Measurements from ENCODE around the gene TSPAN8.

TSPAN8 gene

DNA sequence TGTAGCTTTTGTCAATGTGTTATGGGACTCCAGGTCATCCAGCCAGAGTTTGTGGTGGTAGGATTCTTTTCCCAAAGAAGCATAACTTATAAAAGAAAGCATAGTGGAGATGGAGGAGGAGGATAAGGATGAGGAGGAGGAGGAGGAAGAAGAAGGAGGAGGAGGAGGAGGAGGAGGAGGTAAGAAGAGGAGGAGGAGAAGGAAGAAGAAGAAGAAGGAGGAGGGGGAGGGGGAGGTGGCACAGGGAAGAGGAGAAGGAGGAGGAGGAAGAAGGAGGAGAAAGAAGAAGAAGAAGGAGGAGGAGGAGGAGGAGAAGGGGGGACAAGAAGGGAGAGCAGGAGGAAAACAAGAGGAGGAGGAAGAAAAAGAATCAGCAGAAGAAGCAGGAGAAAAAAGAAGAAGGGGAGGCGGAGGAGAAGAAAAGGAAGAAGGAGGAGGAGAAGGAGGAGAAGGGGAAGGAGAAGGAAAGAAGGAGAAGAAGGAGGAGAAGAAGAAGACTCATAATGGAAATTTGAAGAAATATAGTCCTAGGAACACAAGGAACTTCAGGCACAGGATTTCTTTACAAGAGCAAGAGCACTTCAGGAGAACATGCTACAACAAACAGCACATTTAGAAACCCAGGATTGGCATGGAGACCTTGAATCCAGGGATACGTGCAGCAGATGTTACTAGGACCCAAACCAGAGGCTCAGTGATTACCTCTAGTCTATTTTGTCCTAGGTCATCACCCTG lies 22.6 kb downstream of the TSPAN8 start:
- Histone ChIP-seq H2AK5ac (ENCODE audit: low read length) (no peak overlapping the region), H2BK5ac (ENCODE audit: low read length) (no peak overlapping the region), H3K4me2 (ENCODE audit: low read length) (no peak overlapping the region), H3K18ac (ENCODE audit: low read length) (no peak overlapping the region), H3K4me3 (ENCODE audit: low read length) (no peak overlapping the region), H3K79me2 (ENCODE audit: control insufficient read depth, insufficient read depth, low read length) (no peaks in the 10 kb centered on the region), H3K27me3 (ENCODE audit: insufficient read depth, low read length, poor library complexity) (no peaks in the 10 kb centered on the region), H2BK15ac (replicated peaks; ENCODE audit: low read depth) (no peak overlapping the region), H3K27ac (ENCODE audit: low read depth, low read length) (no peak overlapping the region), H2BK120ac (ENCODE audit: low read depth, low read length) (no peak overlapping the region), H3K56ac (ENCODE audit: low read length) (no peak overlapping the region), H3K79me1 (ENCODE audit: low read length) (no peaks in the 10 kb centered on the region), H4K5ac (ENCODE audit: low read length) (no peak overlapping the region), H3K36me3 (ENCODE audit: control insufficient read depth, insufficient read depth, low read length) (no peaks in the 10 kb centered on the region), H4K8ac (ENCODE audit: low read depth, low read length) (no peak overlapping the region), H3K4ac (ENCODE audit: low read depth, low read length) (no peak overlapping the region), H3K4me1 (ENCODE audit: control insufficient read depth, low read depth, low read length) (peaks cover 2% of the 10 kb centered on the region), H3K23ac (ENCODE audit: low read length) (no peak overlapping the region), H3K9ac (ENCODE audit: low read length) (no peak overlapping the region)
- no peak for DNase-seq
- WGBS (ENCODE audit: extremely low coverage, insufficient coverage, low lambda C conversion rate): no CpG with 5 or more reads among the region's 2 CpGs

GRCh38 chr12:71134405-71134804 lies 23.4 kb downstream of the TSPAN8 start:
- no CpG with 5 or more reads among the region's 2 CpGs for WGBS (ENCODE audit: extremely low coverage, insufficient coverage, low lambda C conversion rate)

GRCh38 chr12:71130521-71131069 lies 27.2 kb downstream of the TSPAN8 start:
- H4K5ac ChIP-seq (ENCODE audit: low read length): no peak overlapping the region
- H2BK15ac ChIP-seq (replicated peaks; ENCODE audit: low read depth): no peak overlapping the region
- no peak overlapping the region for H4K8ac ChIP-seq (ENCODE audit: low read depth, low read length)
- no peak overlapping the region for H3K56ac ChIP-seq (ENCODE audit: low read length)
- peaks cover 2% of the 10 kb centered on the region for H3K4me1 ChIP-seq (ENCODE audit: control insufficient read depth, low read depth, low read length)
- DNase-seq: no peak
- no peak overlapping the region for H3K9ac ChIP-seq (ENCODE audit: low read length)
- no peaks in the 10 kb centered on the region for H3K36me3 ChIP-seq (ENCODE audit: control insufficient read depth, insufficient read depth, low read length)
- H3K18ac ChIP-seq (ENCODE audit: low read length): no peak overlapping the region
- H3K23ac ChIP-seq (ENCODE audit: low read length): no peak overlapping the region
- H2BK120ac ChIP-seq (ENCODE audit: low read depth, low read length): no peak overlapping the region
- H3K4me2 ChIP-seq (ENCODE audit: low read length): no peak overlapping the region
- H3K79me1 ChIP-seq (ENCODE audit: low read length): no peaks in the 10 kb centered on the region
- H3K27ac ChIP-seq (ENCODE audit: low read depth, low read length): no peak overlapping the region
- H2BK5ac ChIP-seq (ENCODE audit: low read length): no peak overlapping the region
- no peaks in the 10 kb centered on the region for H3K27me3 ChIP-seq (ENCODE audit: insufficient read depth, low read length, poor library complexity)
- WGBS (ENCODE audit: extremely low coverage, insufficient coverage, low lambda C conversion rate): no CpG with 5 or more reads among the region's 1 CpG
- H3K4me3 ChIP-seq (ENCODE audit: low read length): no peak overlapping the region
- no peak overlapping the region for H3K4ac ChIP-seq (ENCODE audit: low read depth, low read length)
- no peak overlapping the region for H2AK5ac ChIP-seq (ENCODE audit: low read length)
- no peaks in the 10 kb centered on the region for H3K79me2 ChIP-seq (ENCODE audit: control insufficient read depth, insufficient read depth, low read length)

More at GRCh38 chr12:71134405-71134804, 23.4 kb downstream of the TSPAN8 start:
- H4K5ac ChIP-seq (ENCODE audit: low read length): no peak overlapping the region
- no peak overlapping the region for H3K18ac ChIP-seq (ENCODE audit: low read length)
- H3K4ac ChIP-seq (ENCODE audit: low read depth, low read length): no peak overlapping the region
- H3K56ac ChIP-seq (ENCODE audit: low read length): no peak overlapping the region
- DNase-seq: no peak
- no peak overlapping the region for H2BK5ac ChIP-seq (ENCODE audit: low read length)
- peaks cover 2% of the 10 kb centered on the region for H3K4me1 ChIP-seq (ENCODE audit: control insufficient read depth, low read depth, low read length)
- H3K79me1 ChIP-seq (ENCODE audit: low read length): no peaks in the 10 kb centered on the region
- H3K4me2 ChIP-seq (ENCODE audit: low read length): no peak overlapping the region
- H2BK15ac ChIP-seq (replicated peaks; ENCODE audit: low read depth): no peak overlapping the region
- no peaks in the 10 kb centered on the region for H3K27me3 ChIP-seq (ENCODE audit: insufficient read depth, low read length, poor library complexity)
- H3K27ac ChIP-seq (ENCODE audit: low read depth, low read length): no peak overlapping the region
- H3K4me3 ChIP-seq (ENCODE audit: low read length): no peak overlapping the region
- no peaks in the 10 kb centered on the region for H3K79me2 ChIP-seq (ENCODE audit: control insufficient read depth, insufficient read depth, low read length)
- H4K8ac ChIP-seq (ENCODE audit: low read depth, low read length): no peak overlapping the region
- H2AK5ac ChIP-seq (ENCODE audit: low read length): no peak overlapping the region
- H3K9ac ChIP-seq (ENCODE audit: low read length): no peak overlapping the region
- H3K36me3 ChIP-seq (ENCODE audit: control insufficient read depth, insufficient read depth, low read length): no peaks in the 10 kb centered on the region
- H2BK120ac ChIP-seq (ENCODE audit: low read depth, low read length): no peak overlapping the region
- no peak overlapping the region for H3K23ac ChIP-seq (ENCODE audit: low read length)

DNA sequence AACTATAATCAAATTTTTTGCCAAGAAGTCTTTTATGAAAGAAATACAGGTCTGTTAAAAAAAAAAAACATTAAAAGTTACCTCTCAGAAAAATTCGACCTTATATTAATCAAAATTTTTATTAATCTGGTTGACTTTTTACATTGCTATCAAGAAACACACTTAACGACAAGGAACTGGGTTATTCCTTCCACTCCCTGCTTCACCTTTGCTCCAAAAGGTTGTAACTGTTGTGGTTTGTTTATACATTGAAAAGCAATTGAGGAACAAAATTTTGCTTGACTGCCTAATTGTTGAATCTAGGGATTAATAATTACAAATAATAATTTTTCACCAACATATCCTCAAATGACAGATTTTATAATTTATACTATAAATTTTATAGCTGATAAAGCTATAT lies 28.4 kb downstream of the TSPAN8 start:
- Histone ChIP-seq H2BK15ac (replicated peaks; ENCODE audit: low read depth) (no peak overlapping the region), H3K79me2 (ENCODE audit: control insufficient read depth, insufficient read depth, low read length) (no peaks in the 10 kb centered on the region), H2AK5ac (ENCODE audit: low read length) (no peak overlapping the region), H3K79me1 (ENCODE audit: low read length) (no peaks in the 10 kb centered on the region), H3K9ac (ENCODE audit: low read length) (no peak overlapping the region), H3K23ac (ENCODE audit: low read length) (no peak overlapping the region), H3K4ac (ENCODE audit: low read depth, low read length) (no peak overlapping the region), H3K18ac (ENCODE audit: low read length) (no peak overlapping the region), H3K4me2 (ENCODE audit: low read length) (no peak overlapping the region), H3K27me3 (ENCODE audit: insufficient read depth, low read length, poor library complexity) (no peaks in the 10 kb centered on the region), H4K5ac (ENCODE audit: low read length) (no peak overlapping the region), H4K8ac (ENCODE audit: low read depth, low read length) (no peak overlapping the region), H3K4me1 (ENCODE audit: control insufficient read depth, low read depth, low read length) (no peaks in the 10 kb centered on the region), H3K4me3 (ENCODE audit: low read length) (no peak overlapping the region), H2BK5ac (ENCODE audit: low read length) (no peak overlapping the region), H3K36me3 (ENCODE audit: control insufficient read depth, insufficient read depth, low read length) (no peaks in the 10 kb centered on the region), H3K27ac (ENCODE audit: low read depth, low read length) (no peak overlapping the region), H3K56ac (ENCODE audit: low read length) (no peak overlapping the region), H2BK120ac (ENCODE audit: low read depth, low read length) (no peak overlapping the region)
- no peak for DNase-seq
- WGBS (ENCODE audit: extremely low coverage, insufficient coverage, low lambda C conversion rate): 100% methylated on average over 1 of the region's 2 CpGs

DNA sequence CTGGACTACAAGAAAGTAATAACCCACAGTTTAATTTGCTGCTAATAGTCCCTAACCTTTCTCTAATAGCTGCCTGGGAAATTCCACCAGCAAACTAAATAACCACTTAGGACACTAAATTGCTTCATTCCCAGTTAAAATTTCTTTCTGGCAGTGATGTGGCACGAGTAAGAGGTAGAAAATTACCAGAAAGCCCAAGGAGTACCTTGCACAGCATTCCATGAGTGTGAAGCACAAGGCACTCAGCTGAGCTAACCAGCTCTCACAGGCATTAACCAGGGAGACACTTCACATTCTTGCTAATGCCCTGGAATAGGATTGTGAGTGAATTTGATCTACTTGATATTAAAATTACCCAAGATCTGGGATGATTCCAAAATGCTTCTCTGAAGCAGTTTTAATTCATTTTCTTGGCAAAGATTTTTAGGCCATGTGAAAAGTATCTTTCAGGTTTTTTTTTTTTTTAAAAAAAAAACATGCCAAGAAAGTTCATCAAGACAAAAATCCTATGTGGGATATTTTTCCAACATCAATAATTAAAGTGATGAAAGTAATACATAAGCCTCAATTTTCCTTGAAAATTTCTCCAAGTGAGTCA lies 29.5 kb downstream of the TSPAN8 start:
- Histone ChIP-seq H3K4me1 (ENCODE audit: control insufficient read depth, low read depth, low read length) (no peaks in the 10 kb centered on the region), H3K36me3 (ENCODE audit: control insufficient read depth, insufficient read depth, low read length) (no peaks in the 10 kb centered on the region), H3K56ac (ENCODE audit: low read length) (no peak overlapping the region), H2BK5ac (ENCODE audit: low read length) (no peak overlapping the region), H2AK5ac (ENCODE audit: low read length) (no peak overlapping the region), H4K8ac (ENCODE audit: low read depth, low read length) (no peak overlapping the region), H2BK120ac (ENCODE audit: low read depth, low read length) (no peak overlapping the region), H2BK15ac (replicated peaks; ENCODE audit: low read depth) (no peak overlapping the region), H3K4ac (ENCODE audit: low read depth, low read length) (no peak overlapping the region), H4K5ac (ENCODE audit: low read length) (no peak overlapping the region), H3K9ac (ENCODE audit: low read length) (no peak overlapping the region), H3K4me3 (ENCODE audit: low read length) (no peak overlapping the region), H3K79me1 (ENCODE audit: low read length) (no peaks in the 10 kb centered on the region), H3K79me2 (ENCODE audit: control insufficient read depth, insufficient read depth, low read length) (no peaks in the 10 kb centered on the region), H3K27ac (ENCODE audit: low read depth, low read length) (no peak overlapping the region), H3K4me2 (ENCODE audit: low read length) (no peak overlapping the region), H3K27me3 (ENCODE audit: insufficient read depth, low read length, poor library complexity) (no peaks in the 10 kb centered on the region), H3K23ac (ENCODE audit: low read length) (no peak overlapping the region), H3K18ac (ENCODE audit: low read length) (no peak overlapping the region)
- WGBS (ENCODE audit: extremely low coverage, insufficient coverage, low lambda C conversion rate): no CpG with 5 or more reads among the region's 1 CpG
- DNase-seq: peak; percentile 57
